Measurements from ENCODE around the gene CFAP43. TPM values are rescaled to one million over a fixed set of nuclear protein-coding genes. Genes with fewer than 3 reads are reported as not detected.

CFAP43 gene
- total and polyA plus RNA-seq, 4 donors: 0.10 to 0.27 (median 0.19) TPM; not detected in 1

GRCh38 chr10:104143829-104144228 is 88.3 kb downstream of the CFAP43 start:
- no peak for DNase-seq
- H3K4me1 ChIP-seq (ENCODE audit: control insufficient read depth in 1 of 2, insufficient read depth in 2 of 2, low read length in 2 of 2): no peaks in the 10 kb centered on the region
- H3K36me3 ChIP-seq (ENCODE audit: control insufficient read depth in 1 of 2, insufficient read depth in 2 of 2, low read length in 1 of 2): no peaks in the 10 kb centered on the region
- H3K9me3 ChIP-seq (ENCODE audit: control insufficient read depth, low read length): no peaks in the 10 kb centered on the region
- intact Hi-C loops (cut with DNase I): no loop called here
- H3K4me3 ChIP-seq (ENCODE audit: low read length in 2 of 2): no peak overlapping the region
- H3K27ac ChIP-seq (ENCODE audit: low read depth in 1 of 2, low read length in 2 of 2): no peak overlapping the region
- ATAC-seq (ENCODE audit: low FRiP score): no peak
- WGBS, 2 donors: 91% methylated on average over 3 of the region's 3 CpGs
- no peaks in the 10 kb centered on the region for H3K27me3 ChIP-seq (ENCODE audit: control insufficient read depth in 1 of 2, insufficient read depth in 2 of 2, low read length in 1 of 2)

GRCh38 chr10:104142081-104142480 is 90.1 kb downstream of the CFAP43 start:
- ATAC-seq (ENCODE audit: low FRiP score) (no peak), DNase-seq (no peak)
- no peaks in the 10 kb centered on the region for H3K9me3 ChIP-seq (ENCODE audit: control insufficient read depth, low read length)
- intact Hi-C loops (cut with DNase I): no loop called here
- H3K4me3 ChIP-seq (ENCODE audit: low read length in 2 of 2): no peak overlapping the region
- H3K4me1 ChIP-seq (ENCODE audit: control insufficient read depth in 1 of 2, insufficient read depth in 2 of 2, low read length in 2 of 2): no peaks in the 10 kb centered on the region
- H3K36me3 ChIP-seq (ENCODE audit: control insufficient read depth in 1 of 2, insufficient read depth in 2 of 2, low read length in 1 of 2): no peaks in the 10 kb centered on the region
- H3K27me3 ChIP-seq (ENCODE audit: control insufficient read depth in 1 of 2, insufficient read depth in 2 of 2, low read length in 1 of 2): no peaks in the 10 kb centered on the region
- WGBS, 2 donors: 14 to 20% methylated on average over 1 of the region's 1 CpG
- no peak overlapping the region for H3K27ac ChIP-seq (ENCODE audit: low read depth in 1 of 2, low read length in 2 of 2)

- H3K36me3 ChIP-seq (ENCODE audit: control insufficient read depth in 1 of 2, insufficient read depth in 2 of 2, low read length in 1 of 2): no peaks in the 10 kb centered on the region
- H3K9me3 ChIP-seq (ENCODE audit: control insufficient read depth, low read length): no peaks in the 10 kb centered on the region
- DNase-seq (no peak), ATAC-seq (ENCODE audit: low FRiP score) (no peak)
- 75 to 76% methylated on average over 5 of the region's 5 CpGs for WGBS, 2 donors
- H3K27me3 ChIP-seq (ENCODE audit: control insufficient read depth in 1 of 2, insufficient read depth in 2 of 2, low read length in 1 of 2): no peaks in the 10 kb centered on the region
- intact Hi-C loops (cut with DNase I): no loop called here
- no peaks in the 10 kb centered on the region for H3K4me1 ChIP-seq (ENCODE audit: control insufficient read depth in 1 of 2, insufficient read depth in 2 of 2, low read length in 2 of 2)
- H3K27ac ChIP-seq (ENCODE audit: low read depth in 1 of 2, low read length in 2 of 2): no peak overlapping the region
- H3K4me3 ChIP-seq (ENCODE audit: low read length in 2 of 2): no peak overlapping the region
Observed at GRCh38 chr10:104139221-104139620, 92.9 kb downstream of the CFAP43 start.

- WGBS, 2 donors: 91% methylated on average over 6 of the region's 6 CpGs
- Histone ChIP-seq H3K4me3 (ENCODE audit: low read length in 2 of 2) (no peak overlapping the region), H3K27ac (ENCODE audit: low read depth in 1 of 2, low read length in 2 of 2) (no peak overlapping the region), H3K36me3 (ENCODE audit: control insufficient read depth in 1 of 2, insufficient read depth in 2 of 2, low read length in 1 of 2) (no peaks in the 10 kb centered on the region), H3K9me3 (ENCODE audit: control insufficient read depth, low read length) (no peaks in the 10 kb centered on the region), H3K27me3 (ENCODE audit: control insufficient read depth in 1 of 2, insufficient read depth in 2 of 2, low read length in 1 of 2) (no peaks in the 10 kb centered on the region), H3K4me1 (ENCODE audit: control insufficient read depth in 1 of 2, insufficient read depth in 2 of 2, low read length in 2 of 2) (no peaks in the 10 kb centered on the region)
- intact Hi-C loops (cut with DNase I): no loop called here
- no peak for DNase-seq
- no peak for ATAC-seq (ENCODE audit: low FRiP score)
Observed at GRCh38 chr10:104138131-104138530, 94.0 kb downstream of the CFAP43 start.

GRCh38 chr10:104130041-104130440 is 102.1 kb downstream of the CFAP43 start:
- WGBS, 2 donors: 60 to 61% methylated on average over 3 of the region's 3 CpGs
- no peak for ATAC-seq (ENCODE audit: low FRiP score)
- intact Hi-C loops (cut with DNase I): no loop called here

GRCh38 chr10:104128214-104128613 is 104.0 kb downstream of the CFAP43 start:
- Histone ChIP-seq H3K36me3 (ENCODE audit: control insufficient read depth in 1 of 2, insufficient read depth in 2 of 2, low read length in 1 of 2) (no peaks in the 10 kb centered on the region), H3K4me1 (ENCODE audit: control insufficient read depth in 1 of 2, insufficient read depth in 2 of 2, low read length in 2 of 2) (no peaks in the 10 kb centered on the region), H3K27ac (ENCODE audit: low read depth in 1 of 2, low read length in 2 of 2) (no peak overlapping the region), H3K9me3 (ENCODE audit: control insufficient read depth, low read length) (no peaks in the 10 kb centered on the region), H3K4me3 (ENCODE audit: low read length in 2 of 2) (no peak overlapping the region), H3K27me3 (ENCODE audit: control insufficient read depth in 1 of 2, insufficient read depth in 2 of 2, low read length in 1 of 2) (no peaks in the 10 kb centered on the region)
- DNase-seq (no peak), ATAC-seq (ENCODE audit: low FRiP score) (no peak)
- WGBS, 2 donors: 44 to 45% methylated on average over 2 of the region's 2 CpGs
- intact Hi-C loops (cut with DNase I): no loop called here

More at GRCh38 chr10:104130041-104130440, 102.1 kb downstream of the CFAP43 start:
- H3K4me1 ChIP-seq (ENCODE audit: control insufficient read depth in 1 of 2, insufficient read depth in 2 of 2, low read length in 2 of 2): no peaks in the 10 kb centered on the region
- no peak overlapping the region for H3K4me3 ChIP-seq (ENCODE audit: low read length in 2 of 2)
- no peak for DNase-seq
- no peaks in the 10 kb centered on the region for H3K27me3 ChIP-seq (ENCODE audit: control insufficient read depth in 1 of 2, insufficient read depth in 2 of 2, low read length in 1 of 2)
- no peaks in the 10 kb centered on the region for H3K36me3 ChIP-seq (ENCODE audit: control insufficient read depth in 1 of 2, insufficient read depth in 2 of 2, low read length in 1 of 2)
- no peak overlapping the region for H3K27ac ChIP-seq (ENCODE audit: low read depth in 1 of 2, low read length in 2 of 2)
- no peaks in the 10 kb centered on the region for H3K9me3 ChIP-seq (ENCODE audit: control insufficient read depth, low read length)

GRCh38 chr10:104127411-104127810 is 104.8 kb downstream of the CFAP43 start:
- Histone ChIP-seq H3K9me3 (ENCODE audit: control insufficient read depth, low read length) (no peaks in the 10 kb centered on the region), H3K27me3 (ENCODE audit: control insufficient read depth in 1 of 2, insufficient read depth in 2 of 2, low read length in 1 of 2) (no peaks in the 10 kb centered on the region), H3K4me3 (ENCODE audit: low read length in 2 of 2) (no peak overlapping the region), H3K4me1 (ENCODE audit: control insufficient read depth in 1 of 2, insufficient read depth in 2 of 2, low read length in 2 of 2) (no peaks in the 10 kb centered on the region), H3K27ac (ENCODE audit: low read depth in 1 of 2, low read length in 2 of 2) (no peak overlapping the region), H3K36me3 (ENCODE audit: control insufficient read depth in 1 of 2, insufficient read depth in 2 of 2, low read length in 1 of 2) (no peaks in the 10 kb centered on the region)
- intact Hi-C loops (cut with DNase I): no loop called here
- WGBS, 2 donors: 92% methylated on average over 2 of the region's 2 CpGs
- no peak for ATAC-seq (ENCODE audit: low FRiP score)
- DNase-seq: no peak

GRCh38 chr10:104123397-104123796 is 108.8 kb downstream of the CFAP43 start:
- no peaks in the 10 kb centered on the region for H3K4me1 ChIP-seq (ENCODE audit: control insufficient read depth in 1 of 2, insufficient read depth in 2 of 2, low read length in 2 of 2)
- 33 to 52% methylated on average over 1 of the region's 1 CpG for WGBS, 2 donors

GRCh38 chr10:104122225-104123107 is 109.7 kb downstream of the CFAP43 start:
- peak overlapping the region in 1 of 2 donors; percentile 4 for H3K27ac ChIP-seq (ENCODE audit: low read depth in 1 of 2, low read length in 2 of 2)
- H3K4me3 ChIP-seq (ENCODE audit: low read length in 2 of 2): peak overlapping the region; percentile 2 to 69
- peak; percentile 0 for ATAC-seq (ENCODE audit: low FRiP score)
- no peaks in the 10 kb centered on the region for H3K36me3 ChIP-seq (ENCODE audit: control insufficient read depth in 1 of 2, insufficient read depth in 2 of 2, low read length in 1 of 2)
- no peaks in the 10 kb centered on the region for H3K4me1 ChIP-seq (ENCODE audit: control insufficient read depth in 1 of 2, insufficient read depth in 2 of 2, low read length in 2 of 2)
- intact Hi-C loops (cut with DNase I): loop anchor here (5.0 kb wide), 4 partner anchors 75 to 235 kb away; partner anchors contain the start of gene STN1 (in 1 of the 2)
- 18 to 20% methylated on average over 23 of the region's 23 CpGs for WGBS, 2 donors
- DNase-seq: no peak
- H3K27me3 ChIP-seq (ENCODE audit: control insufficient read depth in 1 of 2, insufficient read depth in 2 of 2, low read length in 1 of 2): no peaks in the 10 kb centered on the region
- H3K9me3 ChIP-seq (ENCODE audit: control insufficient read depth, low read length): no peaks in the 10 kb centered on the region

More at GRCh38 chr10:104123397-104123796, 108.8 kb downstream of the CFAP43 start:
- intact Hi-C loops (cut with DNase I): loop anchor here (5.0 kb wide), 4 partner anchors 76 to 236 kb away; partner anchors contain the start of gene STN1 (in 1 of the 2)
- H3K36me3 ChIP-seq (ENCODE audit: control insufficient read depth in 1 of 2, insufficient read depth in 2 of 2, low read length in 1 of 2): no peaks in the 10 kb centered on the region
- no peak overlapping the region for H3K27ac ChIP-seq (ENCODE audit: low read depth in 1 of 2, low read length in 2 of 2)
- H3K4me3 ChIP-seq (ENCODE audit: low read length in 2 of 2): no peak overlapping the region
- H3K9me3 ChIP-seq (ENCODE audit: control insufficient read depth, low read length): no peaks in the 10 kb centered on the region
- no peak for ATAC-seq (ENCODE audit: low FRiP score)
- H3K27me3 ChIP-seq (ENCODE audit: control insufficient read depth in 1 of 2, insufficient read depth in 2 of 2, low read length in 1 of 2): no peaks in the 10 kb centered on the region
- no peak for DNase-seq
